ENCODE data around the gene ETV2. TPM values are rescaled to one million over a fixed set of nuclear protein-coding genes. Genes with fewer than 3 reads are reported as not detected.

ETV2 gene
- total RNA-seq, 2 donors from 2014 or later: 0.87 to 1.7 TPM

DNA sequence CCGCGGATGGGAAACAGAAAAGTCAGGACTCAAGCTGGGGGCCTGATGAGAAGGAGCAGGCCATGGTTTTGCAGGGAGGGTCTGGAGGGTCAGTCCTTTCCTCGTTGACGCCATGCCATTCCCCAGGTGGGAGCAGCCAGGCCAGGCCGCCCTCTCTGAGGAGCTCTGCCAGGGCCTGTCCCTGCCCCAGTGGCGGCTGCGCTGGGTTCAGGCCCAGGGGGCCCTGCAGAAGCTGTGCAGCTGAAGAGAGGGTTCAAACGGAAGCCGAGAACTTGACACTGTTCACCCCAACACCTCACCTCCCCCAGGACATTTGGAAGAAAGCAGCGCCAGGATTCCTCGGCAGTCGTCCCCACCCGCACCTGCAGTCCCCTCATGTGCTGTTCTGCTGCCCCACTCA is 18.8 kb upstream of the ETV2 start:
- ATAC-seq (no peak), DNase-seq (no peak)
- intact Hi-C loops (cut with DNase I, micrococcal nuclease): no loop called here

DNA sequence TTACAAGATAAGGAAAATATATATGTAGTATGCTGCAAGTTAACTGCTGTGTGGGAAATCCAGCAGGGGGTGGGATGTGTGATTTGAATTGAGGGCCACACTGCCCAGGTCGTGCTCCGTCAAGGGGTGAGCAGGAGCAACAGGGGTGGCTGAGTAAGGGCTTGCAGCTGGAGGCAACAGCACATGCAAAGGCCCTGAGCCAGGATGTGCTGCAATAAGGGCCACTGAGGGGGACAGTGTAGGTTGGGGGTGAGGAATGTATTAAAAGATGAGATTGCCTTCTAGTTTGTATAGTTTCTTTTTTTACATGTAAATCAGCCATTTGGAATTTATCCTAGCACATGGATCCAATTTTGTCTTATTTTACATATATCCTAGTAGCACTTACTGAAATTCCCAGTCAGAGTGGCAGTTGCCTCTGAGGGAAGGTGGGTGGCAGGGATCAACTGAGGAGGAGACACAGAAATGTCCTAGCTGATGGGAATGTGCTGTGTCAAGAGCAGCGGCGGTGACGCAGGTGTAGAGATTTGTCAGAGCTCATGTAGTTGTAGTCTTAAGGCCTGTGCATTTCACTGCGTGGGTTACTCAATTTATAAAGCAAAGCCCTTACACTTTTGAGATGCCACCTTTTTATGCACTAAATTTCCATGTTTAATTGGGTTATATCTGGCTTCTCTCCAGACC is 18.1 kb upstream of the ETV2 start:
- ATAC-seq: no peak
- DNase-seq: no peak

DNA sequence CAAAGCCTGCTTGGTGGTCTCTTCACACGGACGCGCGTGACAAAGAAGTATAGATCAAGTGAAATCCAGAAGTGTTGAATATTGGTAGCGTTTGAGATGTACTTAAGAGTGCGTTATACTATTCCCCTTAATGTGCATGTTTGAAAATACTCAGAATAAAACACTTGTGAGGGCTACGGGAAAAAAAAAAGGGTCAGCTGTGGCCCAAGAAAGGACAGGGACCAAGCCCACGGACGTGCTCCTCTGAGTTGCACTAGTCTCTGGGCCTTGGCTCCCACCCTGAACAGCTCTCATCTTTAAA is 13.3 kb upstream of the ETV2 start:
- intact Hi-C loops (cut with DNase I, micrococcal nuclease): no loop called here
- DNase-seq (no peak), ATAC-seq (no peak)

More for the DNA sequence above, 18.1 kb upstream of the ETV2 start:
- intact Hi-C loops (cut with DNase I, micrococcal nuclease): no loop called here

DNA sequence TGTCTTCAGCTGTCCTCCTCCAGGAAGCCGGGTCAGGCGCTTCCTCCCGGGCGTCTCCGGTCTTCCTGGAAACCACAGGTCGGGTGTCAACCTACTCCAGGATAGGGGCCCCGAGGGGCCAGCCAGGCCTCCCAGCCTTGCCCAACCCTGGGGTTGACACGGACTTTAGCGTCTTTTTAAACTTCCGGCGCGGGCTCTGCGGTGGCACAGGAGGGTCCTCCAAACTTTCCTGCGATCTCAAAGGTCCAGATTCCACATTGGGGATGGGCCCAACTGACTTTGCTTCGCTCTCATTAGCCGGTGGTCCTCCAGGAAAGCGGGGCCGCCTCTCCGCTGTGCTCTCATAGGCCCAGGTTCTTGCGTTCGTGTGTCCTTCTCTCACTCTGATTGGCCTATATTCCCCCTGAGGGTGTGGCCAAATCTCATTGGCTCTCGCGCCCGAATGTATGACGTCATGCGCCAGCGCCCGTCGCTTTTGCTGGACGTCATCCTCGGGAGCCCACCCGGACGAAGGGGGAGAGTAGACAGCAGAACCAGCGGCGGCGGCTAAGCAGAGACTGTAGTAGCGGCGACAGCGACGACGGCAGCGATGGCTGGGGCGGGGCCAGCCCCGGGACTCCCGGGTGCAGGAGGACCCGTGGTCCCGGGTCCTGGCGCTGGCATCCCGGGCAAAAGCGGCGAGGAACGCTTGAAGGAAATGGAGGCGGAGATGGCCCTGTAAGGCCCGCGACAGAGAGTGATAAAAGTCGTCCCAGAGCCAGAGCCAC is 12.8 kb upstream of the ETV2 start, which contains the start of gene RBM42:
Gene RBM42 (plus strand): TSS at position 472 of the 767 bp plus-strand sequence. CDS start 118 bp downstream, at position 590.
- peak; percentile 96 to 98 for DNase-seq
- intact Hi-C loops (cut with DNase I, micrococcal nuclease): no loop called here
- peak; percentile 99 for ATAC-seq

DNA sequence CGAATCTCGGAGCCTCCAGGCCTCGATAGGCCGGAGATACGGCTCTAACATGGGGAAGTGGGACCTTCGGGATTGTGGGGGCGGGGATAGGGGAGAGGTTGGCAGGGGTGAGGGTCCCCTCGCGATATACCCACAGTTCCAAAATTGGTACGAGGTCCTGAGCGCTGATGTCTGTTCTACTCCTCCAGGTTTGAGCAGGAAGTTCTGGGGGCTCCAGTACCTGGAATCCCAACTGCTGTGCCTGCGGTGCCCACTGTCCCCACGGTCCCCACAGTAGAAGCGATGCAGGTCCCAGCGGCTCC is 12.3 kb upstream of the ETV2 start:
- intact Hi-C loops (cut with DNase I, micrococcal nuclease): no loop called here
- ATAC-seq: no peak

DNA sequence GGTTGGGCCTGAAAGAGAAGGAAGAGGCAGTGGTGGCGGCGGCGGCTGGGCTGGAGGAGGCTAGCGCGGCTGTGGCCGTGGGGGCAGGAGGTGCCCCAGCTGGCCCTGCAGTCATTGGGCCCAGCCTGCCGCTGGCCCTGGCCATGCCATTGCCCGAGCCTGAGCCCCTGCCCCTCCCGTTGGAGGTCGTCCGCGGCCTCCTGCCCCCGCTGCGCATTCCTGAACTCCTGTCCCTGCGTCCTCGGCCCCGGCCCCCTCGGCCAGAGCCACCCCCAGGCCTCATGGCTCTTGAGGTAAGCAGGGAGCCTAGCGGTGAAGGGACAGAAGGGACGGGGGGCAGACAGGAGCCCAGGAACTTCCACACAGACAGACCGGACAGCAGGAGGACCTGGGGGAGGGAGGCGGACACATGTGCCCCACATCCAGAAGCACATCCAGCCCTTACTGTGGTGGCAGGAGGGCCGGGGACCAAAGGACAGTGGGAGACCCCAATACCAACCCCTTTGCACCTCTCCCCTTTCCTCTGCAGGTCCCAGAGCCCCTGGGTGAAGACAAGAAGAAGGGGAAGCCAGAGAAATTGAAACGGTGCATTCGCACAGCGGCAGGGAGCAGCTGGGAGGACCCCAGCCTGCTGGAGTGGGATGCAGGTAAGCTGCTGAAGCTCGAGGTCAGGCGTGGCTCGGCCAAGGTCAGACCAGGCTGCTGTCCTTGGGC is 7.7 kb upstream of the ETV2 start:
- DNase-seq: no peak
- no peak for ATAC-seq
- intact Hi-C loops (cut with DNase I, micrococcal nuclease): no loop called here

More for the DNA sequence above, 12.3 kb upstream of the ETV2 start:
- DNase-seq: no peak

DNA sequence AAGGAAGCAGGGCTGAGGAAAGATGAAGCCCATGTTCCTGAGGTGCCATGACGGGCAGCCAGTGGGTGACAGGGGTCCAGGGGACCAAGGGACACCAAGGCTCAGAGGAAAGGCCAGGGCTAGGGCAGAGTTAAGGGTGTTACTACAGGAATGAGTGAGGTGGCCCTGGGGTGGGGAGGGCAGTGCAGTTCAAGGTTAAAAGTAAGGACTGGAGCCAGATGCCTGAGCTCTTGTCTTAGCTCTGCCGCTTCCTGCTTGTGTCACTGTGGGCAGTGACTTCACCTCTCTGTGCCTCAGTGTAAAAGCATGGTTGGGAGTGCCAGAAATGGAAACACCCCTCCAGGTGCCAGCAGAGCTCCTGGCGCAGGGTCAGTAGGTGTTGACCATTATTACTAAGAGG is 4.9 kb upstream of the ETV2 start:
- DNase-seq: no peak
- intact Hi-C loops (cut with DNase I, micrococcal nuclease): no loop called here
- ATAC-seq: no peak

DNA sequence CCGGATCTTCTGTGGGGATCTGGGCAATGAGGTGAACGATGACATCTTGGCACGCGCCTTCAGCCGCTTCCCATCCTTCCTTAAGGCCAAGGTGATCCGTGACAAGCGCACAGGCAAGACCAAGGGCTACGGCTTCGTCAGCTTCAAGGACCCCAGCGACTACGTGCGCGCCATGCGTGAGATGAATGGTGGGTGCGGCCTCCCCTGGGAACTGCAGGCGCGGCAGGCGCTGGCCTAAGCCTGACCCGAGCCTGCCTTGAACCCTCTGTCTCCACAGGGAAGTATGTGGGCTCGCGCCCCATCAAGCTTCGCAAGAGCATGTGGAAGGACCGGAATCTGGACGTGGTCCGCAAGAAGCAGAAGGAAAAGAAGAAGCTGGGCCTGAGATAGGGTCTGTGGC is 4.4 kb upstream of the ETV2 start:
- no peak for ATAC-seq
- intact Hi-C loops (cut with DNase I, micrococcal nuclease): no loop called here
- no peak for DNase-seq

DNA sequence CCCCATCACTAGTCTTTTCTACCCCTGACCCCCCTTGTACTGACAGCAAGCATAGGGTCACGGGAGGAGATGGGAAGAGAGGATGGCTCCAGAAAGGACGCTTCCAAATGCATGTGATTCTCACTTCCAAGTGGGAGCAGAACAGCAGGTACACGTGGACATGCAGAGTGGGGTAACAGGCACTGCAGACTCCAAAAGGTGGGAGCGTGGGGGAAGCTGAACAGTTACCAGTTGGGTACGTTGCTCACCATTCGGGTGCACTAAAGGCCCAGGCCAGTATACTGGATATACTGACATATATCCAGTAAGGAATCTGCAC is 2.3 kb upstream of the ETV2 start:
- no peak for DNase-seq
- no peak for ATAC-seq
- intact Hi-C loops (cut with DNase I, micrococcal nuclease): no loop called here

DNA sequence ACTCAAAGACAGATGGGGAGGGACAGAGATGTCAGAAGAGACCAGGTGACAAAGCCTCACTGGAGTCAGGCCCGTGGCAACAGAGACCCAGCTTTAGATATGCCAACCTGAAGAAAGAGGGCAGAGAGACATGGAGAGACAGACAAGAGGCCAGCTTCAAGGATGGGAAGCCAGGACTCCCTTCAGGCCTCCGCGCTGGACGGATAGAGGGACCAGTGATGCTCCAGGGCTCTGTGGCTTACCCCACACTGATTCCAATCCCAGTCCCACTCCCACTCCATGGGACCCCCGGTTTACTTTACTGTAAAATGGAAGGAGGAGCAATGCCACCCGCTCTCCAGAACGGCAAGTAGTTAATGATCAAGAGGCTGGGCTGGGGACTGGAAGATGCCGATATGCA is 1.7 kb upstream of the ETV2 start:
- intact Hi-C loops (cut with DNase I, micrococcal nuclease): no loop called here
- DNase-seq (no peak), ATAC-seq (no peak)

DNA sequence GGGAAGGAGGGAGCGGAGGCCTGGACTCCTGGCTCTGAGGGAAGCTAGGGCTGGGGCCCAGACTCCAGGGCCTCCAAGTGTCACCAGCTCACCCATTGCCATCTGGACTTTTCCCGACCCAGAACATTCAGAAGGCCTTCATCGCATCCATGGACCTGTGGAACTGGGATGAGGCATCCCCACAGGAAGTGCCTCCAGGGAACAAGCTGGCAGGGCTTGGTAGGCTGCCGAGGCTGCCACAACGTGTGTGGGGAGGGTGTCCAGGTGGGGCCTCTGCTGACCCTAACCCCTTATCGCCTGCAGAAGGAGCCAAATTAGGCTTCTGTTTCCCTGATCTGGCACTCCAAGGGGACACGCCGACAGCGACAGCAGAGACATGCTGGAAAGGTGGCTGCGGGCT is 767 bp downstream of the ETV2 start:
- intact Hi-C loops (cut with DNase I, micrococcal nuclease): no loop called here
- DNase-seq: no peak
- no peak for ATAC-seq

DNA sequence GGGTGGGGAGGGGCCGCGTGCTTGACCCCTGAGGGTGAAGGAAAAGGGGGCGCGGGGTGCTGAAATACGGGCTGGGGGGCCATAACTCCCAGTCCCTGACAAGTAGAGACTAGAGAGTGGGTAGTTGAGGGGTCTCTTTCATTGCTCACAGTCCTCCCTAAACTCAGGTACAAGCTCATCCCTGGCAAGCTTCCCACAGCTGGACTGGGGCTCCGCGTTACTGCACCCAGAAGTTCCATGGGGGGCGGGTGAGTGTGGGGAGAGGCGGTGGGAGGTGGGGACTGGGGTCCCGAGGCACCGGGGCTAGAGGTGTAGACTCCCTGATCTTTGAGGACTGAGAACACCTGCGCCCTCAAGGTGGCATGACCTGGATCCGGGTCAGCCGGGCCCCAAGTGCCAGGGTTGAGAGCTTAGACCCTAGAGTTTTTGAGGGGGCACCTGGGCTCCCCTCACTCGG is 1.3 kb downstream of the ETV2 start:
- intact Hi-C loops (cut with DNase I, micrococcal nuclease): no loop called here
- ATAC-seq: no peak
- DNase-seq: peak in 1 of 2 donors; percentile 36

DNA sequence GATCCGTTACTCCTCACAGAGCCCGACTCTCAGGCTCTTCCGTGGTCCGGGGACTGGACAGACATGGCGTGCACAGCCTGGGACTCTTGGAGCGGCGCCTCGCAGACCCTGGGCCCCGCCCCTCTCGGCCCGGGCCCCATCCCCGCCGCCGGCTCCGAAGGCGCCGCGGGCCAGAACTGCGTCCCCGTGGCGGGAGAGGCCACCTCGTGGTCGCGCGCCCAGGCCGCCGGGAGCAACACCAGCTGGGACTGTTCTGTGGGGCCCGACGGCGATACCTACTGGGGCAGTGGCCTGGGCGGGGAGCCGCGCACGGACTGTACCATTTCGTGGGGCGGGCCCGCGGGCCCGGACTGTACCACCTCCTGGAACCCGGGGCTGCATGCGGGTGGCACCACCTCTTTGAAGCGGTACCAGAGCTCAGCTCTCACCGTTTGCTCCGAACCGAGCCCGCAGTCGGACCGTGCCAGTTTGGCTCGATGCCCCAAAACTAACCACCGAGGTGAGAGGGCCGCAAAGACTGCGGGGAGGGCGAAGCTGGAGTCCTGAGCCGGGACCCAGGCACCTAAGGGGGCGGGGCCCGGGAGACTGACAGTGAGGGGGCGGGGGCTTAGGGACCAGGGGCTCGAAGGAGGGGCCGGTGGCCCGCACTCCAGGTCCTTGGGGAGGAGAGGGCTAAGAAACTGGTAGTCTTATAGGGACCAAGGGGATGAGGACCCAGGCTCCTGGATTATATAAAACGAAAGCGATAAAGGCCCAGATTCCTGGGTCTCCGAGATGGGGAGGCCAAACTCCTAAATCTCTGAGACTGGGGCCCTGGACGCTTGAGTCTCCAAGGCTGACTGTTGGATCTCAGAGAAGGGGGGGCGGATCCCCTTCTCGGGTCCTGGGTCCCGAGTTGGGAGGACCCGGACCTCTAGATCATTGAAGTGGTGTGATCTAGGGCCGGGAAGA is 2.0 kb downstream of the ETV2 start:
- peak; percentile 88 to 90 for DNase-seq
- peak; percentile 67 for ATAC-seq
- intact Hi-C loops (cut with DNase I, micrococcal nuclease): no loop called here

DNA sequence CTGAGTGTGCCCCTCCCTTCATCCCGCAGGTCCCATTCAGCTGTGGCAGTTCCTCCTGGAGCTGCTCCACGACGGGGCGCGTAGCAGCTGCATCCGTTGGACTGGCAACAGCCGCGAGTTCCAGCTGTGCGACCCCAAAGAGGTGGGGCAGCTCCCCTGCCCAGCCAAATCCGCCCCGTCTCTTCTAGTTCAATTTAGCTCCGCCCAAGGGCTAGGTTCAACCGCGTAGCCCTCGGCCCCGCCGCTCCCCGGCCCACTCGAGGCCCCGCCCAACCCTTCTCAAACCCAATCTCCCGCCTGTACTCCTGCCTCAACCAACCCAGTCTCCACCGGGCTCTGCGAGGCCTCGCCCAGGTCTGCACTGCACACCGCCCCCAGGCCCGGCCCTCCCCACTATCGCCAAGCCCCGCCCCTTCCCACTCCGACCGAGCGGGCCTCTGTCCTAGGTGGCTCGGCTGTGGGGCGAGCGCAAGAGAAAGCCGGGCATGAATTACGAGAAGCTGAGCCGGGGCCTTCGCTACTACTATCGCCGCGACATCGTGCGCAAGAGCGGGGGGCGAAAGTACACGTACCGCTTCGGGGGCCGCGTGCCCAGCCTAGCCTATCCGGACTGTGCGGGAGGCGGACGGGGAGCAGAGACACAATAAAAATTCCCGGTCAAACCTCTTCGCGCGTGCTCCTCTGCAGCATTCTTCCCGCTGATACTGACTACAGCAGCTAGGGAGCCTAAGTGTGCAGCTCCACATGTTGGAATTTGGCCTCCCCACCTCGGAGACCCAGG is 2.9 kb downstream of the ETV2 start:
- peak; percentile 80 for ATAC-seq
- intact Hi-C loops (cut with DNase I, micrococcal nuclease): no loop called here

DNA sequence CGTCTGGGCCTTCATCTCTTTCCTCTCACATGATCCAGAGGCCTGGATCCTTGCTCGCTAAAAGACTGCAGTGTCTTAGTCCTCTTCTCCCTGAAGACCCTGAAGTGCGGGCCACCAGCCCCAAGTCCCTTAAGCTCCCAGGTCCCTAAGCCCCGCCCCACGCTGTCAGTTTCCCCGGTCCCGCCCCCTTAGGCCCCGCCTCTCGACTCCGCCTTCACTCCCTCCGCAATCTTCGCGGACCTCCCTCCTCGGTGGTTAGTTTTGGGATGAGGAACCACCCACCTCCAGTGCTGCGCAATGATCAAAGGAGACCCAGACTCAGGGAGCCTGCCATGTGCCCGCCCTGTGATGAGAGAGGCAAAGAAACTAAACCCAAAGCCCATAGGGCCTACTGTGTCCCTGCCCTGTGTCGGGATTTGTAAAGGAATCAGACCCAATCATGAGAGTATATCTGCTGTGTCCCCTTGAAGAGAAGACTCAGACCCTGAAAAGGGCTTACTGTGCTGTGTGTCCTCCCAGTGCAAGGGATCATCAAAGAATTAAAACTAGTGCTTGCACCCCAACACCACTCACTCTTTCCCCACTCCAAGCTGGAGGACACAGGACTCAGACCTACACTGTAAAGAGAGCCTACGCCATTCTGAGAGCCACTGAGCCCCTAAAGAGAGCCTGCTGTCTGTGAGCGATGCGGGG is 3.6 kb downstream of the ETV2 start:
- peak; percentile 89 to 95 for DNase-seq
- peak; percentile 15 for ATAC-seq
- intact Hi-C loops (cut with DNase I, micrococcal nuclease): no loop called here

More for the DNA sequence above, 2.9 kb downstream of the ETV2 start:
- DNase-seq: peak; percentile 96 to 99

DNA sequence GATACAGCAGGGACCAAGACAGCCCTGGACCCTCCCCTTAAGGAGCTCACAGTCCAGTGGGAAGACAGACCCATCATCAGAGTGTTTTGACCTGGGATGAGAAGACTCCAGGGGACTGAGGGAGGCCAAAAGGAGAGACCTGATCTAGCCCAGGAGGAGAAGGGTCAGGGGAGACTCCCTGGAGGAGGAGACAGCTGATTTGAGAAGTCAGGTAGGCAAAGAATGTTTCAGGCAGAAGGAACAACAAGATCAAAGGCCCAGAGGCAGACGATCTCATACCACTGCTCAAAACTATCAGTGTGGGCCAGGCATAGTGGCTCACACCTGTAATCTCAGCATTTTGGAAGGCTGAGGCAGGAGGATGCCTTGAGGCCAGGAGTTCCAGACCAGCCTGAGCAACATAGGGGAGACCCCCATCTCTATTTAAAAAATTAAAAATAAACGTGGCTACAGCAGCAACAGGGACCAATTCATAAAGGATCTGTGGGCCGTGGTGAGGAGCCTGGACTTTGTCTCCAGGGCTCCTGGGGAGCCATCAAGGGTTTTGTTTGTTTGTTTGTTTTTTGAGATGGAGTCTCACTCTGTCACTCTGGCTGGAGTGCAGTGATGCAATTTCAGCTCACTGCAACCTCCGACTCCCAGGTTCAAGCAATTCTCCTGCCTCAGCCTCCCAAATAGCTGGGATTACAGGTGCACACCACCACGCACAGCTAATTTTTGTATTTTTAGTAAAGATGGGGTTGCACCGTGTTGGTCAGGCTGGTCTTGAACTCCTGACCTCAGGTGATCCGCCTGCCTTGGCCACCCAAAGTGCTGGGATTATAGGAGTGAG is 4.4 kb downstream of the ETV2 start:
- intact Hi-C loops (cut with DNase I, micrococcal nuclease): no loop called here

More for the DNA sequence above, 4.4 kb downstream of the ETV2 start:
- ATAC-seq: no peak
- DNase-seq: no peak

Data from left colon (tissue), 2 donors.